HS-5 (cell line): Measurements from ENCODE around the gene TBC1D22A.

Experiments
- DNase-seq: peaks from one replicate; pipeline ENCODE4 v3.0.0-alpha.2; 2012; ENCODE audit warnings: low read depth

TBC1D22A gene

DNA sequence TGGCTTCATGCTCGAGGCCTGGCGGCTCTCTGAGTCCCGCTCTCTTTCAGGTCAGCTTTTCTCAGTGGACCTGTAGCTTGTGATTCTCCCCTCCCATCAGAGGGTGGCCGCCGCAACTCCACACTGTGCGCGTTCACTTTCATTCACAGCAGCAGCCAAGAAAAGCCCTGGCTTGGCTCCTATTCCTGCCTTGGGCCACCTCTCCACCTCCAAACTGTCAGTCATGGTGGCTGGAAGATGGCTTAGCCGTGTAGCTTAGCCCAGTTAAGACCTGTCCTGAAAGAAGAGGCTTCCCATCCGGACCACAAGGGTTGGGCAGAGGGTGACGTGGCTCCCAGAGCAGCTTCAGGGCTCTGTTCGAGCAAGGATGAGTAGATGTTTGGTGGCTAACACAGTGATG is 125.5 kb downstream of the TBC1D22A start:
- no peak for DNase-seq

DNA sequence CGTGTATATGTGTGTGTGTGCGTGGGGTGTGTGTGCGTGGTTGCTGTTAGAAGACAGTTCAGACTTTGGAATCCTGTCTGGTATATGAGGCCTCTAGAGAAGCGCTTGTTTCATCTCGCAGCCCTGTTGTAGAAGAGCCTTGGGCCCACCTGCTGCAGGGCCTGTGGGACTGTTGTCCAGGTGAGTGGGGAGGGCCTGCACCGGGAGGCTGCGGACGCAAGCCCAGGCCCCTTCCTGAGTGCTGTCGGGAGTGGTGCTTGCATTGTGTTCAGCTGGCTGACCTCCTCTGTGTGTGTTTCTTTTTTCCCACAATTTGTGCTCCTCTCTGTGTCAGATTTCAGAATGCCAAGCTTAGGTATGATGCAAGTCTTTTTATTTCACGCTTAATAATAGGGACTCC is 128.4 kb downstream of the TBC1D22A start:
- DNase-seq, result no peak

DNA sequence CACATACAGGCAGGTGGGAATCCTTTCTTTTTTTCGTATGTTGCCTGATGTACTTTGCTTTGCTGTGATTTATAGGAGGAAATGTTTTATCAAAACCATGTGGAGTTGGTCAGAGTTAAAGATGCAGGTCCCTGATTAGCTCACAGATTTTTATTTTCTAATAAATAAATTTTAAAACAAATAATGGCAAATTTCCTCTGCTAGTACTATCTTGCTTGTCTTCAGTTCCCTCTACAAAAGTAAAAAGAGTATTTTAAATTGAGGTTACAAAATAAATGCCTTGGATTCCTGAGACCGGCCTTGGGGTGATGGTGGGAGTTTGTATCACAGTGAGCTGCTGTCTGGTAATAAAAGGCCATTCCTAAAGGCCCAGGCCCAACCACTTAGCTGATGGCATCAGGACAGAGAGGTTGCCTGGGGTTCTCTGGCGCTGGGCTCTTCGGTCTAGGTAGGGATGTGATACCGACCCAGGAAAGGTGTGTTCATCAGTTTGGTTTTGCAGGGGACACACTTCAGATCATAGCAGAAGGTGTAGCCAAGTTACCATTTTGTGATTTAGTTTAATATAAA is 129.0 kb downstream of the TBC1D22A start:
- DNase-seq, result no peak

DNA sequence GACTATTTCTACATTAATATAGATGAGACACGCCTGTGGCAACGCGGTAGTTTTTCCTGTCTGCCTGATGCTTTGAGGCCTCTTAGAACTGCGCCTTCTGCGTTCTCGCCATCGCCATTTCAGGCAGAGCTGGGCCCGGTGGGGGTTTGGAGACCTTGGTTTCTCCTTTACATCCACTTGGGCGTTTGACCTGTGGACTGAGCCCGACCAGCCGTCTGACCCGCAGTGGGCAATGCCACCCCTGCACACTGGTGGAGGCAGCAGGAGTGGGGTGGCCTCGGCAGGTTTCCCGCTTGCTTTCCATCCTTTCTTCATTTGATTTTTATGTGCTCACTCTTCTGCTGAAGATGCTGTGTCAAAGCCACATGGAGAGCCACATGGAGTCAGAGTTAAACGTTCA is 130.4 kb downstream of the TBC1D22A start:
- no peak for DNase-seq

DNA sequence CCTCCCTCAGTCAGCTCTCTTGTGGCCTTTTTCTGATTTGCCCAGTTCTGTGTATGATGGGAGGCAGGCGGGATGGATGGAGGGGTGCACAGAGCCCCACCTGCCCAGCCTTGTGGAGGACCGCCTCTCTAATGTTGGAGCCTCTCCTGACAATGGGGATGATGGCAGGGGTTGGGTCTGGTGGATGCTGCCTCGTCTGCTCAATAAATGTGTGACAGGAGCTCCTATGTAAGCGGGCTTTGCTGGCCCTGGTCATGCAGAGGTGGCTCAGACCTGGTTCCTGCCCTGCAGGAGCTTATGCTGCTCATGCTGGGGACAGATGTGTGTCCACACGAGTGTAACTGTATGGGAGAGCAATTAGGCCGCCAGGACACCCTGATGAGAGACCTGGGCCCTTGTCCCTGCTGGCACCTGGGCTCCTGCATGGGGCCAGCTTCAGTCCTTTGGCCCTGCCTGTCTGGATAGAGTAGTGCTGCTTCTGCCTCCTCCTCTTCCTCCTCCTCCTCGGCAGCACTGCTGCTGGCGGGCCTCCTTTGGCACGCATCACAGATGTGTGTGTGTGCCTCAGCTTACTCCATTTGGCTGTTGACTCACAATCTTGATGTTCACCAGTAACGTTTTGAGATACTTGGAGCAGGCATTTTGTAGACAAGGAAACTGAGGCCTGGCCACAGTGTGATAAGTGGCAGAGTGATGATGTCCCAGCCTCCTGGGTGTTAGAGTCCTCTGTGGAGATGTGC is 131.0 kb downstream of the TBC1D22A start:
- no peak for DNase-seq

DNA sequence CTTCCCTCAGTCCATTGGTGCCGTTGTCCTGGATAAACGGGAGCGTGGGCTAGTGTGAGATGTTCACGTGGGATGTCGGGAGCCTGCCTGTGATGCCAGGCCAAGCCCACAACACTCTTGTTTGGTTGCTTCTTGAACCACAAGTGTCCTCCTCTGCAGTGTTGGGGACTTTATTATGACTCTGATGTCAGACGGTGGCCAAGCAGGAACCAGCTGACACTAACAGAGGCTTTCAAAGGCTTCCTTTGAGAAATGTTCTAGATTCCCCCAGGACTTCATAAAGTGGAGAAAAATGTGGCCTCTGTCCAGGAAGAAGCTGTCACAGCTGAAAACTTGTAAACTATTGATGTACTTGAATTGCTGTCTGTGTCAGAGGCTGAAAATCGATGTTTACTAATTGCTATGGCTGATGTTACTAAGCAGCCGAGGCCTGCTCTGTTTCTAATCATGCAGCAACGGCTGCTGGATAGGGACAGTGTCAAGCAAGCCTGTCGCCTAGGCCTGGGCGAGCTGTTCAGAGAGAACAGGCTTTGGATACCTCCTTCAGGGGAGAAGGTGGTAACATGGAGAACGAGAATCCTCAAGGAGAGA is 131.7 kb downstream of the TBC1D22A start:
- DNase-seq, result no peak

DNA sequence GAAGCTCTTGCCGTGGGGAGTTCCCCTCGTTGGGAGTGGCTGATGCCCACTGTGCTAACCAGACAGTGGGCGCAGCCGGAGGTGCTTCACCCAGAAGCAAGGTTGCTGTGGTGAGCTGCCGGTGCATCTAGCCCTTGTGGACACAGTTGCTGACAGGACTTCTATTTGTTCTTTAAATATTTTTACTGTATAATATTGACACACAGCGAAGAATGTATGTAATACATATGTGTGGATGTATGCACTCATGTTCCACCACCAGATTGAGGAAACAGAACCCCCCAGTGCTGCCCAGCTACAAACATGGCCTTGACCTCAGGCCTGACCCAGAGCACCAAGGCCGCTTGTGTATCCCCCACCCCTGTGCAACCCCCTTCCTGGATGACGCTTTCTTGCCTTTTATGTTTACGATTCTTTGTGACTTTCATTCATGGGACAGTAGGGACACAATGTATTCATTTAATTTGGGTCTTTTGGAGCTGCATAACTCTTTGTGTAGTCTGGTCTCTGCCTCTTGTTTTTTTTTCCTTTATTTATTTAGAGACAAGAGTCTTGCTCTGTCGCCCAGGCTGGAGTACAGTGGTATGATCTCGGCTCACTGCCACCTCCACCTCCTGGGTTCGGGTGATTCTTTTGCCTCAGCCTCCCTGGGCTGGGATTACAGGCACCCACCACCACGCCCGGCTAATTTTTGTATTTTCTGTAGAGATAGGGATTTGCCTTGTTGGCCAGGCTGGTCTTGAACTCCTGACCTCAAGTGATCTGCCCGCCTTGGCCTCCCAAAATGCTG is 132.6 kb downstream of the TBC1D22A start:
- DNase-seq, result no peak

DNA sequence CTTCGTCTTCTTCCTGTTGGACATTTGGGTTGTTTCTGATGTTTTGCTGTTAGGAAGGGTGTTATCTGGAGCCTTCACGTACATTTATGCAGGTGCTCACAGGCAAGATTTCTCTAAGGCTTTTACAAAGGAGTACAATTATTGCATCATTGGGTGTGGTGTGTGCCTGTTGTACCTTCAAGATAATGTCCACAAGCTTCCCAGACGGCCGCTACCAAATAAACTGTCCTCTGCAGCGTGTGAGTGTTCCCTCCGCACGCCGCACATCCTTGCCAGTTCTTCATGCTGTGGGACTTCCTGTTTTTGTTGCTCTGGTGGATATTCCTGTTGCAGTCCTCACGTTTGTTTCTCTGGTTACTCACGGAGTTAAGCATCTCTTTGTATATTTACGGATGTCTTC is 133.3 kb downstream of the TBC1D22A start:
- DNase-seq, result no peak

DNA sequence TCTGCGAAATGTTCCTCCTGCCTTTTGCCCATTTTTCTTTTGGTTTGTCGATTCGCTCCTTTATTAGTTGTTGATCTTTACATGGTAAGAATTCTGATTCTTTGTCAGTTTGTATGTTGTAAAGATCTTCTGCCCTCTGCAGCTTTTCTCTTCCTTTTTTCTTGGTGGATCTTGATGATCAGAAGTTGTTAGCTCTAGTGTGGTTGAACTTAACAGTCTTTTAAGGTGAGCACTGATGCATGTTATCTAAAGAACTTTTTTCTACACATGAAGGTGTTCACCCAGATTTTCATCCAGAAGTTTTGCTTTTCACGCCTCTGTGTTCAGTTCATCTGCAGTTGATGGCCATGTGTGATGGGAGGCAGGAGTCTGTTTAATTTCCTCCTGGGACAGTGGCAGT is 133.7 kb downstream of the TBC1D22A start:
- DNase-seq, result no peak

DNA sequence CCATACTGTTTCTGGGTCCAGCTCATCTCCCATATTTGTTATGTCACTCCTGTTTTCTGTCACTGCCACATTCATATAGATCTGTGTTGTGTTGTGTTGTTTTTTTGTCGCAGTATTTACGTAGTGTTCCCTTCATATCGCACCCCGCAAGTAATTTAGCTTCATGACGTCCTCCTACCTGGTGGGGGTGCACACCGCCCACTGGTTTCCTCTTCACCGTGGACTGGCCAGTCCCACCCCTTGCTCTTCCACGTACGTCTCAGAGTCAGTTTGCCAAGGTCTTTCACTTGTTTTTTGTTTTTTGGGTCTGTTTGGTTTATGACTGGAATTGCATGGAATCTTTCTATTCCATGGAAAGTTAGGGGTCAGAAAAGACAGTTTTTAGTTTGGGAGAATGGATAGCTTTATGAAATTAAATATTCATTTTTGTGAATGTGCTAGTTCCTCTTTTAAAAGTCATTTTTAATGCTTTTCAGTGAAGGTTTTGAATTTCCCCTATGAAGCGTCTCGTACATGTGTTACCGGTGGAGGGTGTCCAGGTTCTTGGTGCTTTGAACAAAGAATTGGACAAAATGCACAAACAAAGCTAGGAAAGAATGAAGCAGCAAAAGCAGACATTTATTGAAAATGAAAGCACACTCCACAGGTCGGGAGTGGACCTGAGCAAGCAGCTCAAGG is 134.3 kb downstream of the TBC1D22A start:
- DNase-seq, result no peak

DNA sequence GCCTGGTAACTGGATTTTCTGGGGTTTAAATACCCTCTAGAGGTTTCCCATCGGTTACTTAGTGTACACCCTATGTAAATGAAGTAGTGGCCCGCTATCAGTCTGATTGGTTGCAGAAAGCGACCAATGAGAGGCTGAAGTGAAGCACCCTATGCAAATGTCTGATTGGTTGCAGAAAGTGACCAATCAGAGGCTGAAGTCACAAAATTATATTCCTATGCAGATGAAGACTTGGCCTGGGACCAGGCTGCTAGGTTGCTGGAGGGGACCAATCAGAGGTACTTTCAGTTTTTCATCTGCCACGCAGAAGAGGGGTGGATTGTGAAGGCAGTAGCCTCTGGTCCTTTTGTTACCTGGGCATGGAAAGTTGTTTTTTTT is 134.8 kb downstream of the TBC1D22A start:
- DNase-seq, result no peak

DNA sequence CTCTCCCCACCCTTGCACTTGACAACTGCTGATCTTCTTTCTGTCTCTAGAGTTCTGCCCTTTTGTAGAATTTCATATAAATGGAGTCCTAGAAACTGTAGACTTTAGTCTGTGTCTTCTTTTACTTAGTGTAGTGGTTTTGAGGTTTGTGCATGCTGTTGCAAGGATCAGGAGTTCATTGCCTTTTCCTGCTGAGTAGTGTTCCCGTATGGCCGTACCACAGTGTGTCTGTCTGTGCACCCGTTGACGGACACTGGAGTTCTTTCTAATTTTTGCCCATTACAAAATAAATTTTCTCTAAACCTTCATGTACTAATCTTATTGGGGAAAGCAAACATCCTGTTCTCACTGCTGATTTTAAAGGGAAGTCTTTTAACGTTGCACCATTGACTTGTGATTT is 138.1 kb downstream of the TBC1D22A start:
- DNase-seq, result no peak

DNA sequence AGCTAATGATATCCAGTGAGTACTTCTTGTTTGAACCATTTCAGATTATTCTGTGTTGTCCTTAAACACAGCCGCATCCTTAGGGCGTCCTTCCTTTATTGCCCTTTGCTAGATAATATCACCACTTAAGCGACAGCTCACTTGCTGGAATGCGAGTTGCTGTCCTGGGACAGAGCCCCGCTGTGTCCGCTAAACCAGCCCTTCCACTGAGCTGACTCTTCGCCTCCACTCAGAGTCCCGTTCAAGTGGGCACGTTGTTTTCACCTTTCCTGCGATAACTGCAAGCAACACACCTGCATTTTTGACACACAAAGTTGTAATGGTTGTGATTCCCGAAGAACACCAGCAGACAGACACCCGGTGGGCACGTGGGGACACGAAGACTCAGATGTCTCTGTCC is 140.0 kb downstream of the TBC1D22A start:
- no peak for DNase-seq

DNA sequence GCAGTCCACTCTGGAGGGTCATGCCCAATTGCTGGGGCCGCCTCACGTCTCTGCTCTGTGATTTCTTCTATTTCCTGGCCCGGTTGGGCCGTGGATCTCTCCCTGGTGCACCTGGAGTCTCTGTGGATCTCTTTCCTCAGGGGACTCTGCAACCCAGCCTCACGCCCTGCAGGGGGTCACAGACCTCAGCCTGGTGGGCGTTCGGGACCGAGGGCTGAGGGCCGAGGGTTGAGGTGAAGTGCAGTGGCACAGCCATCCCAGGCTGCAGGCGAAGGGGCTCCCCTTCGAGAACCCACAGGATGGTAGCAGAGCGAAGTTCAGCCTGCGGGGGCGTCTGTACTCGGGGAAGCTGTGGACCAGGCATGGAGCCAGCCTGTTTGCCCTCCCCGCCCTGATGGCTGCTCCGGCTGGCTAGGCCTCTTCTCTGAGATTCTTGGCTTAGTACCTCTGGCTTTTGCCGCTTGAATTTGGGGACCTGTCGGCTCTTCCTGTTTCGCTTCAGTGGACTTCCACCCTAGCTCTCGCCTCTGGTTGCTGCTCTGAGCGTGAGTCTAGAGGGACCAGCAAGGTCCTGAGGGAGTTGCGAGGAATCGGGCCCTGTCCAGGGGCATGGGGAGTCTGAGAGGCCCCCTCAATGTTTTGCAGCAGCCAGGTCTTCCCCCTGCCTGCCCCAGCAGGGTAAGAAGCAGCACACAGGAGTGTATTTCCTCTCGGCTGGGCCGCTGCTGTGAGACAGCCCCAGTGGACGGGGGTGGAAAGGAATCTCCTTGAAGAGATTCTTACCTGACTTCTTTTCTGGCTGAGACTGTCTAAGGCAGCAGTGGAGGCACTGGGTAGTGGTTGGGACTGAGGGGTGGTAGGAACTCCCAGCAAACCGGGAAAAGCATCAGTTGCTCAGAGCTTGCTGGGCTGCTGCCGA is 140.8 kb downstream of the TBC1D22A start:
- DNase-seq, result no peak

DNA sequence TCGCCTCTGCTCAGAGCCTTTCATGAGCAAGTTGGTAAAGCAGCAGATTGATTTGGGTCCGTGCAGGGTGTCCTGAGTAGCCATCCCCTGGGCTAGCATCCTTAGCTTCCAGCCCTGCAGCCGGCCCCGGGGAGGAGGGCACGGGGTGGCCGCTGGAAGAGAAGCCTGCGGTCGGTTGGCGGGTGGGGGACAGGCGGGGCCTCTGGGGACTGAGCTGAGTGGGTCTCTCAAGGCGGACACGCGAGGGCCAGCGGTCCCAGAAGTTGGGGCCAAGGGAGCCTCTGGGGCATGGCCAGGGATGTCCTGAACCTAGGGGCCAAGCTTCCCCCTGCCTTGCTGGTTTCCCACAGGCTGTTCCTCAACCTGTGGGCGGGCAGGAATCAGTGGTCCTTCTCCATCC is 143.0 kb downstream of the TBC1D22A start:
- no peak for DNase-seq

DNA sequence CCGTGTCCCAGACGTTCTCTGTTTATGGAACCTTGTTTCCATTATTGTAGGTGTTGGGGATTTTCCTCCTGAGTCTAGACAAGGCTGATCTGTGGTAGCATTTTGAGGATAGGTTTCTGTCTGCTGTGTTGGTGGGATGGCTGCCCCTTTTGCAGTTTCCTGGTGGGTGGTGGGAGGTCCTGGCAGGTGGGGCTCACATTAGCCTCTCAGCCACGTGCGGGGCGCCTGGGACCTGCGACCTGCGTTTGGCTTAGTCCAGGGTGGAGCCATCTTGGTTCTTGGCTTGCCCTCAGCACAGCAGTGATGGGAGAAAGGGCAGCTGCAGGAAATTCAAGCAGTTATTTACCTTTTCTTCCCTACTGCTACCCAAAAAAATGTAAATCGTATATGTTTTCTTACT is 143.4 kb downstream of the TBC1D22A start:
- DNase-seq, result no peak

DNA sequence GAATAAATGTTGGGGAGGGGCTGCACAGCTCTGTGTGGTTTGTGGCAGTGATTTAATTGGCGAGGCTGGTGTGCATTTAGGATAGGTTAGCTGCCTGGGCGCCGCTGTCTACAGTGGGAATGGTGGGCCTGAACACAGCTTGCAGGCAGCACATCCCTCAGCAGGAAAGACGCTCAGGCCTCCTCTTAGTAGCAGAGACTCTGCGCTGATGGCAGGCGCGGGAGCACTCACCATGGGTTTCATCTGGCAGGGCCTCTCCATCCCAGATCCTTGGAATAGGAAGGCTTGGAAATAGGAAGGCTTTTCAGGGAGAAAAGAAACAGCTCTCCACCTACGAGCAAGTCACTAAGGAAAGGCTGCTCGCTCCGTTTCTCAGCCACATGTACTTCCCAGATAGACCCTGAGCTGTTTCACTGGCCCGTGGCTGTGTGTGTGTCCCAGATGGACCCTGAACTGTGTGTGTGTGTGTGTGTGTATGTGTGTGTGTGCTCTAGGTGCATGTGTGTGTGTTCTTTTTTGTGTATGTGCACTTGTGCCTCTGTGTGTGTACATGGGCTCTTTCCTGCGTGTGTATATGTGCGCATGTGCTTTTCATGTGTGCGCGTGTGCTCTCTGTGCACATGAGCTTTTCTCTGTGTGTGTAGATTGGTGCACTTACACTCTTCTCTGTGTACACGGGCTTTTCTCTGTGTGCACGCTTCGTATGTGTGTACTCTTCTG is 144.0 kb downstream of the TBC1D22A start:
- DNase-seq, result no peak

DNA sequence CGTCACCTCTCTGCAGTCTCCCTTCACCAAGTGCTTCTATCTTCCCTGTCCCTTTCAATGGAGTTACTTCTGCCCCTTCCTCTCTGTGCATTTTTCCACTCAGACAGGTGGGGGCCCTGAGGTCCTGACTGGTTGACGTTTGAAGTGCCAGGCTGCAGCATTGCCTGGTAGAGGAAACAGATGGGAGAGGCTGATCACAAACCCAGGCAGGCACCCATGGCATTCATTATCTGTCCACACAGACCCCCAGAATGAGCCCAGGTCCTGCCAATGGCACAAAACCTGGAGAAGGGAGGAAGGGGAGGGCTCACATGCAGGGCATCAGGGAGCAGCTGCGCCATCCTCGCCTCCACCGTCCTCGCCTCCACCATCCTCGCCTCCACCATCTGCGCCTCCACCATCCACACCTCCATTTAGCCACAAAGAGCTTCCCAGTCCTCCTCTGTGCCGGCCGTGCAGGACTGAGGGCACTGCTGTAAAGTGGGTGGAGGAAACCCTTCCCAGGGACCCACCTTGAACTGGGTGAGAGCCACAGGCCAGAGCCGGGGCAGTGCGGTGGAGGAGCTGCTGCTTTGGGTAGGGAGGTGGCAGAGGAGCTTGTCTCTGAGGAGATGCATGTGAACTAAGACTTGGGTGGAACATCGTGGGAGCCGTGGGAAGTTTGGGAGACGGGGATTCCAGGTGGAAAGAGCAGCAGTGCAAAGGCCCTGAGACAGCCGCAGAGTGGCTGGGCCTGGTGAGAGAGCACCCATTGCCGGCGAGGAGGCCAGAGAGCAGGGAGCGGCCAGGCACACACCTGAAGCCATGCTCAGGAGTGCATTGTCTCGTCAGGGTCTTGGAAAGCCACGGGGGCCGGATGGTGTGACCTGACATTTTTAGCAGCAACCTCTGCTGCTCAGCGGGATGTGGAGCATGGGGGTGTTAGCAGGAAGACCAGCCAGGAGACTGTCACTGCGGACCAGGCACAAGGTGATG is 145.1 kb downstream of the TBC1D22A start:
- no peak for DNase-seq

DNA sequence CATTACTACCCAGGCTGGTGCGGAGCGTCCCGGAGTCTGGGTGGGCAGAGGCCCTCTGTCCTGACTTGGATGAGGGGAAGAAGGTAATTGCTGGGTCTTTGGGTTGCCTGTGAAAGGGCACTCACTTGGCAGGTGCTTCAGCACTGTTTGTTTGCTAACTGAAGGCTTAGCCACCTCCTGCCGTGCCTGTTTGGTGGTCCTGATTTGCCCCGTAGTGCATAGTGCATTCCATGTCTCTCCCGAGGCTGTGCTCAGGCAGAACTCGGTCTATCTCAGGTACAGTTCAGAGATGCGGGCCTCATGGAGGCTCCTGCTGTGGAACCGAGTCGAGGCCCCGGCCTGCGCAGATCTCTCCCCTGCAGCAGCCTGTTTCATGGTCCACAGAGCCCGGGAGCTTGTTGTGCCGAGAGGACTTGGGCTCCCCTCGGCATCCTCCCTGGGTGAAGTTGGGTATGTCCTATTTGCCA is 146.2 kb downstream of the TBC1D22A start:
- no peak for DNase-seq
